GM21825 (cell line): Measurements from ENCODE around the gene S100A13.
A peak's percentile ranks its signal among the peaks of the same experiment; 100 is the strongest.
"Not testable (repeated sequence)": the region's sequence is repeated elsewhere in the genome, so short reads cannot be mapped to it uniquely, and the experiment has no call there.

Experiments
- ATAC-seq: cut with Tn5 transposase; IDR thresholded peaks from one replicate; pipeline ENCODE4 v1.9.1; 2021; ENCODE audit warnings: mild to moderate bottlenecking, moderate library complexity; ENCODE audit not compliant: unreplicated experiment

S100A13 gene

DNA sequence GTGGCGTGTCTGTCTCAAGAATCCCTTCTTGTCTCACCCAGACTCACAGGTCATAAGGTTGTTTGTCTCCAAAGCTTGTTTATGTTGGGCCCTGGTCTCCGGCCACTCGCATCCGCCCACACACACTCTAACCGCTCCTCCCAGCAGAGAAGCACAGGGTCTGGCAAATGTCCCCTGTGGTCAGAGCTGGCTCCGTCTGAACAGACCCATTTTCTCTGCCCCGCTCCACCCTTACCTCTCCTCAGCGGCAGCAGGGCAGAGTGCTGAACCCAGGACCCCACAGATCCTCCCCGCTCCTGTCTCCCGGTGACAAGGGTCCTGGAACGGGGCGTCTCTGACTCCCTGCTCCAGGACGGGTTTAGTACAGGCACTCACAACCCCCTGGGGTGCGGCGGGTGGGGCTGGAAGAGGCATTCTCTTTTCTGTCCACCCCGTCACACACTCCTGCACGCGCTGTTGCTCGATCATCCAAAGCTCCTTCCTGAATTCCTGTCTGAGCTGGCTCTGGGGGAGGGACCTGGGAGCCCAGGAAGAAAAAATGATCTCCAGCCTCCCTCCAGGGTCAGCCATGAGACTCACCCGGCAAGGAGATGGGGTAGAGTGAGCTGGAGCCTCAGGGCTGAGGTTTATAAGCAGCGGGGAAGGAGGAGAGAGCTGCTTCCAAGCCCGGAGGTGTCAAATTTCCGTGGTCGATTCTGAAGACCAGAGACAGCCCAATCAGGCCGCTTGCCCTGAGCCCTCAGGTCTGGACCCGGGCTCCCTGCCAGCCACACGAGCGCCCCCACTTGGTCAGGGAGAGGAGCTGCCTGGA is at the start of gene S100A13:
S100A13 (minus strand) TSS at position 602 of the 811 bp plus-strand sequence. CDS start 1,033 bp downstream, outside the sequence.
- no peak for ATAC-seq

- no peak for ATAC-seq
Observed at GRCh38 chr1:153673511-153673910, 46.2 kb upstream of the S100A13 start.

DNA sequence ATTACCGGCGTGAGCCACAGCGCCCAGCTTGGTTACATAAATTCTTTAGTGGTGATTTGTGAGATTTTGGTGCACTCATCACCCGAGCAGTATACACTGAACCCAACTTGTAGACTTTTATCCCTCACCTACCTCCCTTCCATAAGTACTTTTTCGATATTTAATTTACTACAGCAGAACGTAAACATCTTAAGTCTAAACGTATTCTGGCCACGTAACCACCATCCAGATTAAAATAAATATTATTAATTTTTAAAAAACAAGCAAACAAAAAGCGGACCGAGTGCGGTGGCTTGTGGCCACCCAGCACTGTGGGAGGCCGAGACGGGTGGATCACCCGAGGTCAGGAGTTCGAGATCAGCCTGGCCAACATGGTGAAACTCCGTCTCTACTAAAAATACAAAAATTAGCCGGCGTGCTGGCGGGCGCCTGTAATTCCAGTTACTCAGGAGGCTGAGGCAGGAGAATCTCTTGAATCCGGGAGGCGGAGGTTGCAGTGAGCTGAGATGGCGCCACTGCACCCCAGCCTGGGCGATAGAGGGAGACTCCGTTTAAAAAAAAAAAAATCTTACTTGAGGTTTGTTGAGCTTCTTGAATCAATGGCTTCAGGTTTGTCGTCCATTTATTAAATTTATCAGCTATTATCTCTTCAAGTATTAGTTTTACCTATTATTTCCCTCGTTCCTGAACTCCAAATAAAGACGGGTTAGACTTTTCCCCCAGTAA is 44.5 kb upstream of the S100A13 start:
- peak; percentile 12 for ATAC-seq

GRCh38 chr1:153670859-153671627 is 43.7 kb upstream of the S100A13 start, which contains the start of gene ILF2:
Gene ILF2, minus strand, starts transcription at chr1:153670993. Its CDS starts 71 bp downstream, at chr1:153670922.
- ATAC-seq, result peak; percentile 89

DNA sequence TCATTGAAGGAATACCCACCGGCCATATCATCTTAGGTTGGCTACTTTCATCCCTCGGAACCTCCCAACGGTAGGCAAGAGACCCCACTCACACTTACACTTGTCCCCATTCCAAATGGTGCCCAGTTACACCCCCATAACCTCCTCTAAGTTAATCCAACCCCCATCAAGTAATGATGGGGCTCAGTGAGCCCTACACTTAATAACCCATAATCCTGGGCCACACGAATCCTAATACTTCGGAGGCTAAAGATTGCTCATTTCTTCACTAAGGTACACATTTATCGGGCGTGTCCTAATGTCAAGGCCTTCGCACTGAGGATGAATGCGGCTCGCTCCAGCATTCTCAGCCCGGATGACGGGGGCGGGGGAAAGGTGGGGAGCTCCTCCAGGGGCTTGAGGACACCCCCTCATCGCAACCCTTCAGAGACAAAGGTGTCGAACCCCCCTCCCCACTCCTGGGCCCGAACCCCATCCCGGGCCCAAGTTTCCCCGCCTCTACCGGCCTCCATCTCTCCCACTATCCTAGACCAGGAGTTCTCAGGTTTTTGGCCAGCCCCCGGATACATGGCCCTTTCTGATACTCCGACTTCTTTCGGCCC is 43.1 kb upstream of the S100A13 start:
- no peak for ATAC-seq

DNA sequence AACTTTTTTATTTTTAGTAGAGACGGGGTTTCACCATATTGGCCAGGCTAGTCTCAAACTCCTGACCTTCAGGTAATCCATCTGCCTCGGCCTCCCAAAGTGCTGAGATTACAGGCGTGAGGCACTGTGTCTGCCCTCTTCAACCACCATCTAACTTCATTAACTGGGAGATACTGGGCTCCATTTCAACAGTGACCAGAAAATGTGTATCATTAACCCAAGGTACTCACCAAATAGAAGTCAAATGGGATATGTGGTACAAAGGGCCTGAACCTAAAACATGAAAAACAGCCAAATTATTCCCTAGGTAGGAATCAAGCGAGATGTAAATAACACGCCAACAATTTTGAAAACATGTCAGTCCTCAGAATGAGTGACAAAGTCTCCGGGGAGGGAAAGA is 42.3 kb upstream of the S100A13 start:
- ATAC-seq, result no peak

- not testable (repeated sequence) for ATAC-seq
Observed at GRCh38 chr1:153668672-153669071, 41.4 kb upstream of the S100A13 start.

DNA sequence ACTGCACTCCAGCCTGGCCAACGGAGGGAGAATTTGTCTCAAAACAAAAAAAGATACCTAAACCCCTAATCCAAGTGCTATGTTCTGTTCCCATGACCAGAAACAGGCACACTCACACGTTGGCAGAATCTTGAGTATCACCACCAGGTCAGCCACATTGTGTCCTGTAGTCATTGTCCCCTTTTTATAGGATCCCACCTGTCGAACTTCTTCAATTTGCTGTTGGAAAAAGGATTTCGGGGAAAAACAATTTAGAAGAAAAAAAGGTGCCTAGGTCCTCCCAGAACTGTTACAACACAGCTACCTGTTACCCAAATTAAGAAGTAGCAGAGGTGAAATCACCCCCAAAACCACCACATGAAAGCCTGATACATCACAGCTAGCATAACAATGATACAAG is 40.1 kb upstream of the S100A13 start:
- no peak for ATAC-seq

DNA sequence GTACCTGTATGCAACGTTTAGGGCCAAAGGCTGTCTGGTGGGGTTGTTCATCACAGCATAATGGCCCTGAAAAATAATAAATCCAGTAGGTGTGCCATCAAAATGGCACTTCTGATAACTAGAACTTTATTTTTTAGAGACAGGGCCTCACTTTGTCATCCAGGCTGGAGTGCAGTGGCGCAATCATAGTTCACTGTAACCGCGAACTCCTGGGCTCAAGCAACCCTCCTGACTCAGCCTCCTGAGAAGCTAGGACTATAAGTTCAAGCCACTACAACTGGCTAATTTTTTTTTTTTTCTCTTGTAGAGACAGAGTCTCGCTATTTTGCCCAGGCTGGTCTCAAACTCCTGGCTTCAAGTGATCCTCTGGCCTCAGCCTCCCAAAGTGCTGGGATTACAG is 35.9 kb upstream of the S100A13 start:
- no peak for ATAC-seq

DNA sequence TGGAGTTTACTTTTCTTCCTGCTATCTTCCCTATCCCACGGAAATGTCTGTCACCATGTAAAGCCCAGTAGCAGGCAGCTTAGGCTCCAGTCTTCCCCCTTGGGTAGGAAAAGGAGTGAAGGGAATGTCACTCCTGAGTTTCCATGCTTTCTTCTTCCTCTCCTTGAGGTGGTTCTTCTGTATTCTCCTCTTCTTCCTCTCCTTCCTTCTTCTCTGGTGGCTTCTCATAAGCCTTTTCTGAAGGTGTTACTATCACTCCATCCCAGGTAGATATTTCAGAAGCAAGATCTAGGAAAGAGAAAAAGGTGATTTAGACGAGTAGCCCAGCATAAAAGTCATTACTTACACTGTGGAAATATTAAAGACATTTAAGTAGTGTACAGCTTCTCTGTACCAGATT is 35.0 kb upstream of the S100A13 start:
- ATAC-seq, result no peak

- no peak for ATAC-seq
Observed at GRCh38 chr1:153661111-153661708, 33.9 kb upstream of the S100A13 start.

GRCh38 chr1:153659656-153660055 is 32.4 kb upstream of the S100A13 start:
- no peak for ATAC-seq

DNA sequence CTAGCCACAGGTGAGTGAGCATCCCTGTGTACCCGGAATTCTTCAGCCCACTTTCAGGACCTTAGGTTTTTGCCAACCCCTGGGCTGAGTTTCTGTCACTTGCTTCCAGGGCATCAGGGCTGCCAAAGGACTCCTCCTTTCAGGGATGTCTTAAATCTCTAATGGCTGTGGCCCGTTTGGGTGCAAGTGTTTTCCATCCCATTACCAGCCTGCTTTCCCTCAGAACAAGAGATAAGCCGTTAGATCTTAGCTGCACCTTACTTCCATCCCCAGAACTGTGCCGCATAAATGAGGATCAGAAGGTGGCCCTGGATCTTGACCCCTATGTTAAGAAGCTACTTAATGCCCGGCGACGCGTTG is 31.9 kb upstream of the S100A13 start:
- no peak for ATAC-seq

- peak; percentile 89 for ATAC-seq
Observed at GRCh38 chr1:153658400-153659174, 31.3 kb upstream of the S100A13 start, which contains the start of gene SNAPIN. Gene SNAPIN, plus strand, starts transcription at chr1:153658703. Its CDS starts 41 bp downstream, at chr1:153658744.

GRCh38 chr1:153655333-153655732 is 28.0 kb upstream of the S100A13 start:
- no peak for ATAC-seq

GRCh38 chr1:153652805-153653500 is 25.6 kb upstream of the S100A13 start:
- no peak for ATAC-seq

DNA sequence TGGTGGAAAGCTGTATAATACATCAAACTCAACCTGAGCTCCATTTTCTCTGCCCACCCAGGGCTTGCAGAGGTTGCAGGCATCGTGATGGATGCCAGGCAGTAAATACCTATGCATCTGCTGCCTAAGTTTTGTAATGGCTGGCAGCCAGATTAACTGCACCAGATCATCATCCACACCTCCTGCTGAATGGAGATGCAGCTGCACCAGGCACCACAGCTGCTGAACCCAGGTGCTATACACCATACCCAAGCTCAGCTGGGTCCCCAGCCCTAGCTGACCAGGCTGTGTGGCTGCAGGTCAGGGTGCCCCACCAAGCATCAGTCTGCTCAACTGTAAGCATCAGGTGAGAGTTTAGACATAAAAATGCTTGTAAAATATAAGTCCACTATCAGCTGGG is 24.5 kb upstream of the S100A13 start:
- ATAC-seq, result no peak

DNA sequence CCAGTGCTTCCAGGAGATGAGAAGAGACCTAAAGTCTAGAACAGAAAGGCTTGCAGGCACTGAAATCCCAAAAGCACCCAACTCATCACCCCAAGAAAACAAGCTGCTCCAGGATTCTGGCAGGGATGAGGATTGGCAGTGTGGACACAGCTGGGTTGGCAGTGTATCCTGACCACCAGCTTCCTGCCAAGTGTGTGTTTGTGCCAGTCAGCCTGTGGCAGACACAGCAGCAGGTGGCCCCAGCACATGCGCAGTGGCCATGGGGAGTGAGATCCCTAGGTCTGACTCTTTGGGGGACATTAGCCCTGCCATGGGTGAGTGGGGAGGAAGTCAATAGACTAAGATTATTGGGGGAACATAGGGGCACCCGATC is 22.5 kb upstream of the S100A13 start:
- ATAC-seq, result no peak
